GM12878 (cell line): ENCODE data around the gene ASB4. TPM values are rescaled to one million over a fixed set of nuclear protein-coding genes. Genes with fewer than 3 reads are reported as not detected.

Source experiments
- ATAC-seq: fragments of 200-7000 bp; cut with Tn5 transposase; 3 replicates; pipeline ENCODE4 v1.9.1; 2020; ENCODE audit warnings: mild to moderate bottlenecking, moderate library complexity
- BruUV-seq: library from RNA; stranded (reverse); fragments of 400-500 nt; replicated peaks from 2 replicates; lab custom pipeline; 2021; lab: Mats Ljungman, UMichigan
- CTCF ChIA-PET: fragments of 300-600 bp; sonication (Branson Sonifier 250); formaldehyde crosslinking; extraction: SDS; loops from one replicate; lab custom pipeline; 2021; ENCODE audit warnings: inconsistent platforms; lab: Yijun Ruan, JAX
- POLR2A ChIA-PET: fragments of 350-600 bp; formaldehyde crosslinking; extraction: SDS; loops from one replicate; lab custom pipeline; 2021; ENCODE audit warnings: inconsistent platforms; lab: Charles Lee
- RAD21 ChIA-PET: fragments of 300-600 bp; sonication (Branson Sonifier 250); formaldehyde crosslinking; loops from one replicate; lab custom pipeline; 2023; ENCODE audit warnings: antibody characterized with exemption; ENCODE audit not compliant: unreplicated experiment; lab: Charles Lee
- SMC1A ChIA-PET: fragments of 300-600 bp; sonication (Branson Sonifier 250); formaldehyde crosslinking; loops from one replicate; lab custom pipeline; 2023; ENCODE audit not compliant: unreplicated experiment, uncharacterized antibody; lab: Charles Lee
- DNase-seq: peaks from one replicate; pipeline ENCODE4 v3.0.0-alpha.2; 2011; ENCODE audit warnings: low read depth, low spot score
- FAIRE-seq: peaks from 3 replicates; lab custom pipeline; 2011; peaks lifted over from hg19 to GRCh38; lab: Jason Lieb, UNC
- H2AFZ ChIP-seq: 2 replicates; pipeline ENCODE4 v1.6.0; 2011; ENCODE audit warnings: low read depth, low read length, control low read depth; ENCODE audit not compliant: control insufficient read depth
- H3K27ac ChIP-seq: 2 replicates; pipeline ENCODE4 v1.5.1; 2011; ENCODE audit warnings: control low read depth; ENCODE audit not compliant: control insufficient read depth, insufficient read depth
- H3K27me3 ChIP-seq, 2 experiments: replicated peaks in 1 of 2; 2 replicates each; pipeline versions ENCODE4 v1.6.0 to v1.6.1; 2011; ENCODE audit warnings: low read length in 1 of 2; ENCODE audit not compliant: control insufficient read depth in 2 of 2, insufficient read depth in 2 of 2
- H3K36me3 ChIP-seq, 2 experiments: 2 replicates each; pipeline ENCODE4 v1.5.1; 2011; ENCODE audit warnings: low read length in 1 of 2; ENCODE audit not compliant: control insufficient read depth in 2 of 2, insufficient read depth in 2 of 2
- H3K4me1 ChIP-seq: 2 replicates; pipeline ENCODE4 v1.6.1; 2011; ENCODE audit warnings: mild to moderate bottlenecking, low read length, moderate library complexity, mixed read lengths; ENCODE audit not compliant: control insufficient read depth, insufficient read depth
- H3K4me2 ChIP-seq: 2 replicates; pipeline ENCODE4 v1.6.0; 2011; ENCODE audit warnings: control low read depth; ENCODE audit not compliant: control insufficient read depth, insufficient read depth
- H3K4me3 ChIP-seq: fragments of 200-600 bp; sonication (generic); 2 replicates; pipeline ENCODE4 v1.5.1; 2016
- H3K79me2 ChIP-seq: 2 replicates; pipeline ENCODE4 v1.6.0; 2011; ENCODE audit warnings: low read length; ENCODE audit not compliant: control insufficient read depth, insufficient read depth
- H3K9ac ChIP-seq: 2 replicates; pipeline ENCODE4 v1.8.0; 2011; ENCODE audit warnings: low read length, control low read depth, mixed read lengths; ENCODE audit not compliant: control insufficient read depth, insufficient read depth
- H3K9me3 ChIP-seq: replicated peaks from 3 replicates; pipeline ENCODE4 v1.5.1; 2011; ENCODE audit warnings: mild to moderate bottlenecking, low read length; ENCODE audit not compliant: control insufficient read depth, insufficient read depth
- H4K20me1 ChIP-seq: 2 replicates; pipeline ENCODE4 v1.6.0; 2011; ENCODE audit not compliant: control insufficient read depth, insufficient read depth
- CEBPB ChIP-seq, 2 experiments: fragments of 150-350 bp in 1 of 2; IDR thresholded peaks; 2 replicates each; pipeline ENCODE4 v1.6.1; 2012 to 2014; ENCODE audit warnings: low read depth in 2 of 2, low read length in 2 of 2, borderline replicate concordance in 1 of 2, inconsistent platforms in 1 of 2
- CHD4 ChIP-seq: fragments of 200-600 bp; sonication (generic); IDR thresholded peaks from 2 replicates; pipeline ENCODE4 v1.6.1; 2016; ENCODE audit warnings: mild to moderate bottlenecking
- ETV6 ChIP-seq, 2 experiments: fragments of 450-650 bp in 1 of 2; IDR thresholded peaks in 1 of 2; conservative IDR thresholded peaks in 1 of 2; 2 replicates each; pipeline ENCODE4 v1.6.1; 2014; ENCODE audit warnings: antibody characterized with exemption in 1 of 2, borderline replicate concordance in 1 of 2, low read depth in 1 of 2, mild to moderate bottlenecking in 1 of 2, moderate library complexity in 1 of 2
- IKZF2 ChIP-seq, 2 experiments: fragments of 450-650 bp; IDR thresholded peaks; 2 replicates each; pipeline ENCODE4 v1.6.1; 2017; ENCODE audit warnings: mild to moderate bottlenecking in 2 of 2, moderate library complexity in 2 of 2
- JUND ChIP-seq: IDR thresholded peaks from 2 replicates; pipeline ENCODE4 v1.6.1; 2012; ENCODE audit warnings: low read depth, mild to moderate bottlenecking, low read length, improper control_type of control experiment, moderate library complexity
- KAT2A ChIP-seq: conservative IDR thresholded peaks from 2 replicates; pipeline ENCODE4 v1.6.1; 2011; ENCODE audit warnings: low read depth, low read length; ENCODE audit not compliant: control insufficient read depth
- KDM1A ChIP-seq: fragments of 200-600 bp; sonication (generic); IDR thresholded peaks from 2 replicates; pipeline ENCODE4 v1.6.1; 2016; ENCODE audit warnings: borderline replicate concordance
- LARP7 ChIP-seq: fragments of 450-650 bp; IDR thresholded peaks from 2 replicates; pipeline ENCODE4 v1.6.1; 2017; ENCODE audit warnings: mild to moderate bottlenecking
- MTA2 ChIP-seq: fragments of 450-650 bp; IDR thresholded peaks from 2 replicates; pipeline ENCODE4 v1.6.1; 2016; ENCODE audit warnings: low read depth, mild to moderate bottlenecking, moderate library complexity
- NFYA ChIP-seq: IDR thresholded peaks from 2 replicates; pipeline ENCODE4 v1.6.1; 2011; ENCODE audit warnings: low read depth, mild to moderate bottlenecking, low read length, improper control_type of control experiment, borderline replicate concordance
- NR2F1 ChIP-seq: fragments of 450-650 bp; conservative IDR thresholded peaks from 2 replicates; pipeline ENCODE4 v1.6.1; 2017; ENCODE audit warnings: mild to moderate bottlenecking
- PML ChIP-seq: IDR thresholded peaks from 2 replicates; pipeline ENCODE4 v1.6.1; 2012; ENCODE audit warnings: low read length, inconsistent platforms
- POLR2AphosphoS5 ChIP-seq: IDR thresholded peaks from 2 replicates; pipeline ENCODE4 v1.6.1; 2011; ENCODE audit warnings: mild to moderate bottlenecking, low read length, inconsistent platforms
- RB1 ChIP-seq: fragments of 450-650 bp; formaldehyde crosslinking; IDR thresholded peaks from 2 replicates; pipeline ENCODE4 v1.6.1; 2017; ENCODE audit warnings: mild to moderate bottlenecking, borderline replicate concordance
- RUNX3 ChIP-seq: IDR thresholded peaks from 2 replicates; pipeline ENCODE4 v1.6.1; 2012; ENCODE audit warnings: low read length, inconsistent platforms
- SMARCA5 ChIP-seq: fragments of 450-650 bp; IDR thresholded peaks from 2 replicates; pipeline ENCODE4 v1.6.1; 2017; ENCODE audit warnings: mild to moderate bottlenecking
- SP1 ChIP-seq: IDR thresholded peaks from one replicate; pipeline ENCODE4 v1.6.1; 2011; ENCODE audit warnings: low read depth, low read length
- TARDBP ChIP-seq: IDR thresholded peaks from 2 replicates; pipeline ENCODE4 v1.6.1; 2016; ENCODE audit warnings: borderline replicate concordance
- ZNF274 ChIP-seq: IDR thresholded peaks from one replicate; pipeline ENCODE4 v1.8.0; 2011; ENCODE audit not compliant: insufficient read length, insufficient read depth
- WGBS: methylation state at CpG from one replicate; pipeline ENCODE4 v1.1.6; 2016; ENCODE audit warnings: low lambda C conversion rate; ENCODE audit not compliant: insufficient replicate concordance, insufficient coverage; ENCODE audit errors: missing lambda C conversion rate; 5-methylcytosine and 5-hydroxymethylcytosine counted together
- in situ Hi-C: fragments of 300-500 bp; cut with MboI; formaldehyde crosslinking; loops from 9 replicates; pipeline ENCODE4 v1.14.3; 2018; ENCODE audit warnings: mixed read lengths
- intact Hi-C: fragments of 100-400 bp; cut with micrococcal nuclease; formaldehyde crosslinking; loops from one replicate; pipeline ENCODE4 v1.14.2; 2022; ENCODE audit not compliant: unreplicated experiment
- polyA plus RNA-seq, 11 experiments: library from polyadenylated mRNA; depleted of rRNA in 4 of 11; unstranded in 6 of 11; stranded (reverse) in 5 of 11; fragments of >200 nt; fragmentation: Nextera tagmentation in 4 of 11; fragmentation: Illumina TruSeq in 1 of 11; extraction: Ambion mirVana in 4 of 11; extraction: Trizol in 1 of 11; gene quantifications; 1 replicate in 1 of 11; 2 replicates in 10 of 11; pipeline versions ENCODE4 v1.2.1 to v1.2.3, GENCODE V29; 2011 to 2016; ENCODE audit warnings: inconsistent platforms in 2 of 11, missing spikeins in 2 of 11, low read depth in 1 of 11
- total RNA-seq, 4 experiments: library from RNA; depleted of rRNA in 3 of 4; stranded (reverse); fragments of >200 nt in 3 of 4; fragmentation: Illumina TruSeq in 1 of 4; extraction: Trizol in 1 of 4; gene quantifications; 2 replicates each; pipeline versions ENCODE4 v1.2.1 to v1.2.3, GENCODE V29; 2013 to 2021

ASB4 gene
- total and polyA plus RNA-seq, 10 of the 15 experiments (the other 5 are each of a cell fraction or from before 2014, with no cell fraction given) = 0.12 to 1.1 TPM; not detected in 8

- H2AFZ ChIP-seq = no peak overlapping the region
- in situ Hi-C loops = no loop called here
- H3K4me1 ChIP-seq = no peaks in the 10 kb centered on the region
- DNase-seq = no peak
- no peak for TF ChIP-seq CHD4
- SMC1A ChIA-PET = interaction anchor here (0.8 to 1.2 kb wide), 3 partner anchors 58 to 106 kb away, joined by 4 read pairs; no protein-coding TSS in a partner anchor
- H3K9ac ChIP-seq = no peak overlapping the region
- H4K20me1 ChIP-seq = no peaks in the 10 kb centered on the region; the same call in 1 of the 2 replicates
- CTCF ChIA-PET = interaction anchor here (0.7 kb wide), 1 partner anchor 283 kb away, joined by 3 read pairs; no protein-coding TSS in a partner anchor
- no peaks in the 10 kb centered on the region for H3K36me3 ChIP-seq
- no peaks in the 10 kb centered on the region for H3K9me3 ChIP-seq
- H3K4me3 ChIP-seq = no peak overlapping the region
- RAD21 ChIA-PET = no interaction called here
- no peak overlapping the region for H3K27ac ChIP-seq
- no peak for FAIRE-seq
- H3K27me3 ChIP-seq = no peaks in the 10 kb centered on the region
- intact Hi-C loops = no loop called here
- ATAC-seq = no peak
- WGBS = 65% methylated on average over 3 of the region's 3 CpGs
- H3K4me2 ChIP-seq = no peak overlapping the region
- no TSS peak for BruUV-seq
- POLR2A ChIA-PET = interaction anchor here (1.1 kb wide), 1 partner anchor 20 kb away, joined by 3 read pairs; no protein-coding TSS in a partner anchor
- no peaks in the 10 kb centered on the region for H3K79me2 ChIP-seq
These were observed 98.3 kb downstream of the ASB4 start for GRCh38 chr7:95583834-95584621.

DNA sequence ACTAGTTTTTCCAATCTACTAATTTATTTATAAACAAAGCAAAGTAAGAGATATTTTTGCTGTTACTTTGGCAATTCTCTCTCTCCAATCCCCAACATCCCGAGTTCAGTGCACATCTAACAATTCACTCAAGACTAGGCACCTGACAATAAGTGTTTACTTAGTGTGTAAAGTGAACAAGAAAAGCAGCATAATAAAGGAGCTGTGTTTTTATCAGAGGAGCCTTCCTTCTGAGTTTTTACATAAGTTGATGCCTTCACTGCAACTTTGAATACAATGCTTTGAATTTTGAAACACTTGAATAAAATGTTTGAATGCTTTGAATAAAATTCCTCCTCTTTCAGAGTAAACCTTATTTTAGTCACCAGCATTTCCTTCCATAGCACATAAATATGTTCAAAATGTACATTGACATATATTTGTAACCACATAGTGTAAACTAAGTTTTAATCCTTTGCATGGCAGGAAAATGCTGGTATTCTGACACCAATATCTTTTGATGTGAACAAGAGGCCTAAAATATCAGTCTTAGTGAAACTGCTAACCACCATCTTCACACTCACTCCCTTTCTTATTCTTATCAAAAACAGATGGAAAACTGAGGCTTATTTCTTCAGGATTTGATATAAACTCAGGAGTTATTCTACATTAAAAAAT is 99.2 kb downstream of the ASB4 start:
- SMC1A ChIA-PET = interaction anchor here (1.5 kb wide), 1 partner anchor 95 kb away, joined by 4 read pairs; no protein-coding TSS in a partner anchor
- Histone ChIP-seq H3K27me3 (no peaks in the 10 kb centered on the region), H2AFZ (no peak overlapping the region), H3K9me3 (no peaks in the 10 kb centered on the region), H3K4me3 (no peak overlapping the region), H3K4me1 (no peaks in the 10 kb centered on the region), H3K36me3 (no peaks in the 10 kb centered on the region), H3K4me2 (no peak overlapping the region), H3K27ac (no peak overlapping the region), H3K79me2 (no peaks in the 10 kb centered on the region), H3K9ac (no peak overlapping the region), H4K20me1 (no peaks in the 10 kb centered on the region; the same call in 1 of the 2 replicates)
- in situ Hi-C loops = no loop called here
- no peak for FAIRE-seq
- TF ChIP-seq ETV6 (conservative IDR thresholded peaks at IDR 0.05 in 1 of 2, IDR thresholded peaks at IDR 0.05 in 1 of 2; ENCODE audit: borderline replicate concordance in 1 of 2, low read depth in 1 of 2) (no peak), JUND (no peak), PML (no peak), NFYA (no peak), LARP7 (no peak), SMARCA5 (no peak), MTA2 (no peak), RB1 (no peak), CEBPB (IDR thresholded peaks at IDR 0.05; ENCODE audit: borderline replicate concordance in 1 of 2, low read depth in 2 of 2, low read length in 2 of 2) (no peak), NR2F1 (no peak), ZNF274 (no peak), KDM1A (no peak), RUNX3 (no peak), POLR2AphosphoS5 (no peak), SP1 (no peak), IKZF2 (IDR thresholded peaks at IDR 0.05) (no peak), TARDBP (no peak), KAT2A (no peak)
- no peak for DNase-seq
- intact Hi-C loops = no loop called here
- CTCF ChIA-PET = interaction anchor here (0.7 to 1.0 kb wide), 3 partner anchors 39 to 52 kb away, joined by 3 to 4 read pairs (median 3); no protein-coding TSS in a partner anchor
- POLR2A ChIA-PET = no interaction called here
- no peak for ATAC-seq
- 0% methylated on average over 1 of the region's 1 CpG for WGBS
- BruUV-seq = no TSS peak
- RAD21 ChIA-PET = interaction anchor here (0.9 kb wide), 1 partner anchor 101 kb away, joined by 3 read pairs; no protein-coding TSS in a partner anchor
